PC-9 (cell line): ENCODE measurements around the gene CACNA1A. TPM values are rescaled to one million over a fixed set of nuclear protein-coding genes. Genes with fewer than 3 reads are reported as not detected.

Experiments used
- BruUV-seq: library from RNA; stranded (reverse); fragments of 400-500 nt; replicated peaks from 2 replicates; lab custom pipeline; 2021; lab: Mats Ljungman, UMichigan
- CTCF ChIA-PET: fragments of 300-600 bp; sonication (Branson Sonifier 250); formaldehyde crosslinking; loops from one replicate; lab custom pipeline; 2022; ENCODE audit warnings: antibody characterized with exemption; lab: Charles Lee
- POLR2A ChIA-PET: fragments of 300-600 bp; sonication (Branson Sonifier 250); formaldehyde crosslinking; loops from one replicate; lab custom pipeline; 2022; ENCODE audit warnings: antibody characterized with exemption; ENCODE audit not compliant: unreplicated experiment; lab: Charles Lee
- DNase-seq, 2 experiments: peaks; one replicate each; pipeline versions ENCODE4 v3.0.0 to v3.0.0-alpha.2; 2015 to 2022; ENCODE audit warnings: mixed read lengths in 1 of 2
- H2AFZ ChIP-seq: fragments of 200-600 bp; sonication (generic); 2 replicates; pipeline ENCODE4 v1.8.1; 2017; ENCODE audit warnings: antibody characterized with exemption
- H3F3A ChIP-seq: fragments of 200-600 bp; sonication (generic); 2 replicates; pipeline ENCODE4 v1.8.1; 2017; ENCODE audit warnings: antibody characterized with exemption, mild to moderate bottlenecking, low read depth; ENCODE audit not compliant: insufficient read depth
- H3K27ac ChIP-seq: fragments of 200-600 bp; sonication (generic); 2 replicates; pipeline ENCODE4 v1.6.1; 2016; ENCODE audit warnings: mixed run types
- H3K27me3 ChIP-seq: fragments of 200-600 bp; sonication (generic); 2 replicates; pipeline ENCODE4 v1.6.1; 2016; ENCODE audit warnings: low read depth, mixed run types; ENCODE audit not compliant: insufficient read depth
- H3K36me3 ChIP-seq: fragments of 200-600 bp; sonication (generic); 2 replicates; pipeline ENCODE4 v1.6.1; 2016; ENCODE audit warnings: low read depth, mixed run types
- H3K4me1 ChIP-seq: fragments of 200-600 bp; sonication (generic); replicated peaks from 2 replicates; pipeline ENCODE4 v1.6.1; 2016; ENCODE audit warnings: mixed run types; ENCODE audit not compliant: insufficient read depth
- H3K4me2 ChIP-seq: fragments of 200-600 bp; sonication (generic); 2 replicates; pipeline ENCODE4 v1.6.1; 2017; ENCODE audit warnings: mixed run types
- H3K4me3 ChIP-seq: fragments of 200-600 bp; sonication (generic); 2 replicates; pipeline ENCODE4 v1.6.1; 2016; ENCODE audit warnings: mixed run types
- H3K79me2 ChIP-seq: fragments of 200-600 bp; sonication (generic); 2 replicates; pipeline ENCODE4 v1.6.1; 2017; ENCODE audit warnings: low read depth, mixed run types
- H3K9me2 ChIP-seq: fragments of 200-600 bp; sonication (generic); 2 replicates; pipeline ENCODE4 v1.8.1; 2017; ENCODE audit warnings: mild to moderate bottlenecking; ENCODE audit not compliant: insufficient read depth
- H3K9me3 ChIP-seq: fragments of 200-600 bp; sonication (generic); 2 replicates; pipeline ENCODE4 v1.8.1; 2016; ENCODE audit warnings: low read depth; ENCODE audit not compliant: insufficient read depth
- H4K20me1 ChIP-seq: fragments of 200-600 bp; sonication (generic); 2 replicates; pipeline ENCODE4 v1.8.1; 2017; ENCODE audit not compliant: insufficient read depth
- CTCF ChIP-seq: fragments of 200-600 bp; sonication (generic); conservative IDR thresholded peaks from 2 replicates; pipeline ENCODE4 v1.6.1; 2017; ENCODE audit warnings: mixed run types, antibody characterized with exemption, mild to moderate bottlenecking, moderate library complexity
- EZH2 ChIP-seq: fragments of 200-600 bp; sonication (generic); IDR thresholded peaks from 2 replicates; pipeline ENCODE4 v1.8.0; 2017; ENCODE audit warnings: antibody characterized with exemption, low read depth
- intact Hi-C: fragments of 100-400 bp; cut with micrococcal nuclease; formaldehyde crosslinking; loops from one replicate; pipeline ENCODE4 v1.10.0; 2022; ENCODE audit not compliant: unreplicated experiment
- total RNA-seq: library from RNA; stranded (reverse); gene quantifications from 2 replicates; pipeline ENCODE4 v1.2.3, GENCODE V29; 2021

The CACNA1A gene
- total RNA-seq, 1 experiment from 2014 or later: 0.35 TPM

DNA sequence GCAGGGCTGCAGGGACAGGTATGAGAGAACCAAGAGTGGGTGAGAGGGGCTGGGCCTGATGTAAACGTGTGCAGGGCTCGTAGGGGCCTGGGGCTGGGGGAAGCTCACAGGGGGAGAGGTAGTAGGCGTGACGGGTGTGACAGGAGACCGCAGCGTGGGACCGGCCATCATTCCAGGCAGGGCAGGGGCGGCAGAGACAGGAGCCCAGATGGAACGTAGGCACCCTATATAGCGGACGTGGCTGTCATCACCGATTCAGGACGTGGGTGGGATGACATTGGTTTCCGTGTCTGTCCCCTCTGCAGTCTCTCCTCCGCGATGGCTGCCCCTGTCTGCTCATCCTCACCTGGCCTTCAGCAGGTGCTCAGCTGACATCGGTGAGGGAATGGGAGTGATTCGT, 307.6 kb downstream of the CACNA1A start:
- no peak overlapping the region for H3K4me3 ChIP-seq
- H4K20me1 ChIP-seq: no peaks in the 10 kb centered on the region
- no peak overlapping the region for H2AFZ ChIP-seq
- no peaks in the 10 kb centered on the region for H3K9me2 ChIP-seq
- CTCF ChIA-PET: interaction anchor here (0.5 kb wide), 1 partner anchor 22 kb away, joined by 7 read pairs; no protein-coding TSS in a partner anchor
- no peaks in the 10 kb centered on the region for H3K27me3 ChIP-seq
- no peak overlapping the region for H3K27ac ChIP-seq
- peaks cover 8% of the 10 kb centered on the region for H3K4me1 ChIP-seq
- intact Hi-C loops: loop anchor here (5.0 kb wide), 1 partner anchor 64 kb away; no protein-coding TSS in a partner anchor
- POLR2A ChIA-PET: no interaction called here
- BruUV-seq: no TSS peak
- peaks cover 5% of the 10 kb centered on the region; the same call in 1 of the 2 replicates for H3F3A ChIP-seq
- TF ChIP-seq CTCF (no peak), EZH2 (no peak)
- no peaks in the 10 kb centered on the region for H3K9me3 ChIP-seq
- no peaks in the 10 kb centered on the region for H3K79me2 ChIP-seq
- H3K4me2 ChIP-seq: no peak overlapping the region
- no peak for DNase-seq
- no peaks in the 10 kb centered on the region for H3K36me3 ChIP-seq

DNA sequence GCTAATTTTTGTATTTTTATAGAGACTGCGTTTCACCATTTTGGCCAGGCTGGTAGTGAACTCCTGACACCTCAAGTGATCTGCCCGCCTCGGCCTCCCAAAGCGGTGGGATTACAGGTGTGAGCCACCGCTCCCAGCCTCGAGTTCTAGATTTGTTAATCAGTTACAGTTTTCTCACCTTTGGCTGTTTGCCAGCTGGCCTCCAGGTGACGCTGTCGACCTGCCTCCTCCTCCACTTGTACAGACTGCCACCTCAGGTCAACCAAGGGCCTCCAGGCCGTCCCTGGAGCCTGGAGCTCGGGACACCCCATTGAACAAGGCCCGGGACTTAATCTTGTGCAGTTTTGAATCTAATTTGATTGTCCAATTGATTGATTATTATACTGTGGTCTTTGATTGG, 310.6 kb downstream of the CACNA1A start:
- POLR2A ChIA-PET: no interaction called here
- Histone ChIP-seq H3K27me3 (no peaks in the 10 kb centered on the region), H3K4me3 (no peak overlapping the region), H3K9me3 (no peaks in the 10 kb centered on the region), H2AFZ (no peak overlapping the region), H3K9me2 (no peaks in the 10 kb centered on the region), H3K4me1 (peaks cover 8% of the 10 kb centered on the region), H3K27ac (no peak overlapping the region), H3F3A (peaks cover 5% of the 10 kb centered on the region), H3K4me2 (no peak overlapping the region), H4K20me1 (no peaks in the 10 kb centered on the region), H3K36me3 (no peaks in the 10 kb centered on the region), H3K79me2 (no peaks in the 10 kb centered on the region)
- intact Hi-C loops: loop anchor here (2.0 to 5.0 kb wide), 2 partner anchors 41 to 67 kb away; no protein-coding TSS in a partner anchor
- DNase-seq: peak; percentile 29 to 41
- CTCF ChIA-PET: interaction anchor here (0.6 to 1.5 kb wide), 4 partner anchors 19 to 222 kb away, joined by 4 to 9 read pairs (median 6); no protein-coding TSS in a partner anchor
- BruUV-seq: no TSS peak
- TF ChIP-seq EZH2 (no peak), CTCF (peak; percentile 50)

- Histone ChIP-seq H3K9me3 (no peaks in the 10 kb centered on the region), H3K9me2 (no peaks in the 10 kb centered on the region), H3K27me3 (no peaks in the 10 kb centered on the region), H3K27ac (no peak overlapping the region), H3K36me3 (no peaks in the 10 kb centered on the region), H3K4me1 (peaks cover 8% of the 10 kb centered on the region), H4K20me1 (no peaks in the 10 kb centered on the region), H3K4me2 (no peak overlapping the region), H3K4me3 (no peak overlapping the region), H3F3A (peaks cover 10% of the 10 kb centered on the region), H3K79me2 (no peaks in the 10 kb centered on the region), H2AFZ (no peak overlapping the region)
- DNase-seq: no peak
- intact Hi-C loops: no loop called here
- no TSS peak for BruUV-seq
- ChIA-PET CTCF (no interaction called here), POLR2A (interaction anchor here (0.6 to 0.7 kb wide), 2 partner anchors 8 to 41 kb away, joined by 3 to 14 read pairs; no protein-coding TSS in a partner anchor)
- TF ChIP-seq CTCF (no peak), EZH2 (no peak)
These were observed 315.3 kb downstream of the CACNA1A start for GRCh38 chr19:13190781-13191540.
